KMS-11 (cell line): Measurements from ENCODE around the gene PDE11A.

Experiments
- H2AFZ ChIP-seq: fragments of 200-600 bp; sonication (generic); 2 replicates; pipeline ENCODE4 v1.6.1; 2016; ENCODE audit warnings: antibody characterized with exemption, mixed run types, low read depth
- H3K27ac ChIP-seq: fragments of 200-600 bp; sonication (generic); 2 replicates; pipeline ENCODE4 v1.6.1; 2016; ENCODE audit warnings: mild to moderate bottlenecking, mixed run types
- H3K27me3 ChIP-seq: fragments of 200-600 bp; sonication (generic); 2 replicates; pipeline ENCODE4 v1.6.1; 2017; ENCODE audit warnings: mild to moderate bottlenecking, low read depth, mixed run types, moderate library complexity; ENCODE audit not compliant: insufficient read depth
- H3K36me3 ChIP-seq: fragments of 200-600 bp; sonication (generic); 2 replicates; pipeline ENCODE4 v1.6.1; 2017; ENCODE audit warnings: mild to moderate bottlenecking, mixed run types; ENCODE audit not compliant: insufficient read depth
- H3K4me1 ChIP-seq: fragments of 200-600 bp; sonication (generic); 2 replicates; pipeline ENCODE4 v1.6.1; 2016; ENCODE audit warnings: mild to moderate bottlenecking, low read depth, mixed run types; ENCODE audit not compliant: poor library complexity, severe bottlenecking
- H3K4me2 ChIP-seq: fragments of 200-600 bp; sonication (generic); 2 replicates; pipeline ENCODE4 v1.7.0; 2016; ENCODE audit warnings: mild to moderate bottlenecking, mixed run types
- H3K4me3 ChIP-seq: fragments of 200-600 bp; sonication (generic); IDR thresholded peaks from 2 replicates; pipeline ENCODE4 v1.6.1; 2017; ENCODE audit warnings: low read depth, low read length, mixed read lengths; ENCODE audit not compliant: insufficient read depth
- H3K79me2 ChIP-seq: fragments of 200-600 bp; sonication (generic); 2 replicates; pipeline ENCODE4 v1.6.1; 2016; ENCODE audit warnings: low read depth, mixed run types; ENCODE audit not compliant: insufficient read depth
- H3K9ac ChIP-seq: fragments of 200-600 bp; sonication (generic); 2 replicates; pipeline ENCODE4 v1.6.1; 2016; ENCODE audit warnings: mild to moderate bottlenecking, mixed run types
- H4K20me1 ChIP-seq: fragments of 200-600 bp; sonication (generic); 2 replicates; pipeline ENCODE4 v1.6.1; 2016; ENCODE audit warnings: mild to moderate bottlenecking, mixed run types; ENCODE audit not compliant: insufficient read depth
- TF ChIP-seq, protein P1 (sequence below): fragments of 200-600 bp; sonication (generic); conservative IDR thresholded peaks from 2 replicates; pipeline ENCODE4 v1.6.1; 2017; ENCODE audit warnings: low read depth, mild to moderate bottlenecking, antibody characterized with exemption, low read length, moderate library complexity, mixed read lengths

The PDE11A gene

DNA sequence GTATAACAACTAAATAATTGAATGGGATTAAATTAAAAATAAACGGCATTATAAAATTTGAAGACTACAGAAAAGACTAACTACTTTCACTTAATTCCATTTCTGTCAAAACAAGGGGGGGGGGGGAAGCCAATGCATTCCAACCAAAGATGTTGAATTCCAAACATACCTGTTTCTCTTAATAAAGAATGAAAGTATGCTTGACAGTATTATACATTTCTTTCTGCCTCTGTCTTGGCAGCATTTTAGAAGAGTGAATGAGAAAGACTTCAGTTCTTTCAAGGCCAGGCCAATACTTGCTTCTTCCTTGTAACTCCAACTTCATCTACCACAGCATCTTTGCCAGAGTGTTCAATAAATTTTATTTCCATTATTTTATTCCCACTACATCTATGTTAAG lies 65.9 kb downstream of the PDE11A start:
- Histone ChIP-seq H4K20me1 (no peaks in the 10 kb centered on the region), H3K79me2 (no peaks in the 10 kb centered on the region), H3K27me3 (no peaks in the 10 kb centered on the region), H3K4me3 (no peak overlapping the region), H3K27ac (no peak overlapping the region), H2AFZ (no peak overlapping the region), H3K9ac (no peak overlapping the region), H3K36me3 (no peaks in the 10 kb centered on the region), H3K4me1 (no peaks in the 10 kb centered on the region), H3K4me2 (no peak overlapping the region)
- TF ChIP-seq, protein P1, sequence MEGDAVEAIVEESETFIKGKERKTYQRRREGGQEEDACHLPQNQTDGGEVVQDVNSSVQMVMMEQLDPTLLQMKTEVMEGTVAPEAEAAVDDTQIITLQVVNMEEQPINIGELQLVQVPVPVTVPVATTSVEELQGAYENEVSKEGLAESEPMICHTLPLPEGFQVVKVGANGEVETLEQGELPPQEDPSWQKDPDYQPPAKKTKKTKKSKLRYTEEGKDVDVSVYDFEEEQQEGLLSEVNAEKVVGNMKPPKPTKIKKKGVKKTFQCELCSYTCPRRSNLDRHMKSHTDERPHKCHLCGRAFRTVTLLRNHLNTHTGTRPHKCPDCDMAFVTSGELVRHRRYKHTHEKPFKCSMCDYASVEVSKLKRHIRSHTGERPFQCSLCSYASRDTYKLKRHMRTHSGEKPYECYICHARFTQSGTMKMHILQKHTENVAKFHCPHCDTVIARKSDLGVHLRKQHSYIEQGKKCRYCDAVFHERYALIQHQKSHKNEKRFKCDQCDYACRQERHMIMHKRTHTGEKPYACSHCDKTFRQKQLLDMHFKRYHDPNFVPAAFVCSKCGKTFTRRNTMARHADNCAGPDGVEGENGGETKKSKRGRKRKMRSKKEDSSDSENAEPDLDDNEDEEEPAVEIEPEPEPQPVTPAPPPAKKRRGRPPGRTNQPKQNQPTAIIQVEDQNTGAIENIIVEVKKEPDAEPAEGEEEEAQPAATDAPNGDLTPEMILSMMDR, result no peak

DNA sequence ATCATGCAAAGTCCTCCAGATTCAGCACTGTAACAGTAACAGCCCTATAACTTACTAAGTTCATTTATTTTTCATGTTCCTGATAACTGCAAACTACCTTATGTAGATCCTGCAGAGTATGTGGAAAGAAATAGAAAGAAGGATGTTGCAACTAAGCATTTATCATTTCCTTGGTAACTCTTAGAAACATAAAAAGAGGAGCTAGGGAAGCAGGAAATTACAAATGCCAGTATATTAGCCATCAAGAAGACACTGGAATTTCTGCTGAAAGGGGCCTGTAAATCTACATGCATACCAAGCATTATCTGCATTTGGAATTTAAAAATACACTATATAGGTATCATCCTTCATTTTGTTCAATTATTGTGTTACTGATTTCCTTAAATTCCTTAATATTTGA lies 66.8 kb downstream of the PDE11A start:
- no peak overlapping the region for H2AFZ ChIP-seq
- no peak overlapping the region for H3K4me2 ChIP-seq
- no peaks in the 10 kb centered on the region for H3K27me3 ChIP-seq
- H3K79me2 ChIP-seq, result no peaks in the 10 kb centered on the region
- H3K4me3 ChIP-seq, result no peak overlapping the region
- no peaks in the 10 kb centered on the region for H3K36me3 ChIP-seq
- TF ChIP-seq, protein P1, result no peak
- no peak overlapping the region for H3K27ac ChIP-seq
- no peak overlapping the region for H3K9ac ChIP-seq
- H4K20me1 ChIP-seq, result no peaks in the 10 kb centered on the region
- no peaks in the 10 kb centered on the region for H3K4me1 ChIP-seq

DNA sequence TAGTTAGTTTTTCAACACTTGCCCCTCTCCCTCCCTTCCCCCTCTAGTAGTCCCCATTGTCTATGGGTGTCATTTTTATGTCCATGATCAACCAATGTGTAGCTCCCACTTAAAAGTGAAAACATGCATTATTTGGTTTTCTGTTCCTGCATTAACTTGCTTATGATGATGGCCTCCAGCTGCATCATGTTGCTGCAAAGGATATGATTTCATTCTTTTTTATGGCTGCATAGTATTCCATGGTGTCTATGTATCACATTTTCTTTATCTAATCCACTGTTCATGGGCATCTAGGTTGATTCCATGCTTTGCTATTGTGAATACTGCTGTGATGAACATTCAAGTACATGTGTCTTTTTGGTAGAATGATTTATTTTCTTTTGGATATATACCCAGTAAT lies 70.5 kb downstream of the PDE11A start:
- TF ChIP-seq, protein P1, result no peak
- H3K27me3 ChIP-seq, result no peaks in the 10 kb centered on the region
- H4K20me1 ChIP-seq, result no peaks in the 10 kb centered on the region
- H3K79me2 ChIP-seq, result no peaks in the 10 kb centered on the region
- H3K36me3 ChIP-seq, result no peaks in the 10 kb centered on the region
- H3K9ac ChIP-seq, result no peak overlapping the region
- no peak overlapping the region for H3K4me2 ChIP-seq
- no peak overlapping the region for H2AFZ ChIP-seq
- no peak overlapping the region for H3K27ac ChIP-seq
- H3K4me3 ChIP-seq, result no peak overlapping the region
- no peaks in the 10 kb centered on the region for H3K4me1 ChIP-seq

DNA sequence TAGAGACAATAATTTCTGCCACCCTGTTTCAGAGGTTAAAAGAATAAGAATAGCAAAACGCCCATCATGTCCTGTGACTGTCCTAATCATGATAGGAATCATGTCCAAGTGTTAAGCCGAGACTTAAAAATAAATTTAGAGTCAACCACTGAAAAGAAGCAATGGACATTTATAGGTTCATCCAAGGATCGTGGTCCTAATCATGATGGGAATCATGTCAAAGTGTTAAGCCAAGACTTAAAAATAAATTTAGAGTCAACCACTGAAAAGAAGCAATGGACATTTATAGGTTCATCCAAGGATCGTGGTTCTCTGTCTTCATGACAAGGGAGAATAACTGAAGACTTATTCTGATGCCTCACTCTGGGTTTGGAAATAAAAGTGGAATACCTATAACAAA lies 73.6 kb downstream of the PDE11A start:
- Histone ChIP-seq H3K4me1 (no peaks in the 10 kb centered on the region), H3K4me3 (no peak overlapping the region), H2AFZ (no peak overlapping the region), H3K36me3 (no peaks in the 10 kb centered on the region), H3K79me2 (no peaks in the 10 kb centered on the region), H3K27me3 (no peaks in the 10 kb centered on the region), H3K4me2 (no peak overlapping the region), H4K20me1 (no peaks in the 10 kb centered on the region), H3K9ac (no peak overlapping the region), H3K27ac (no peak overlapping the region)
- TF ChIP-seq, protein P1, result no peak
